Measurements from ENCODE around the gene FUS.
"Not testable (repeated sequence)": the region's sequence is repeated elsewhere in the genome, so short reads cannot be mapped to it uniquely, and the experiment has no call there.

The FUS gene

GRCh38 chr16:31144418-31144817 is 35.5 kb upstream of the FUS start:
- not testable (repeated sequence) for DNase-seq

- no peak for DNase-seq
Observed at GRCh38 chr16:31145398-31145990, 34.4 kb upstream of the FUS start.

GRCh38 chr16:31147574-31147973 is 32.4 kb upstream of the FUS start:
- DNase-seq = no peak

GRCh38 chr16:31148281-31148728 is 31.6 kb upstream of the FUS start:
- DNase-seq = no peak

- no peak for DNase-seq
Observed at GRCh38 chr16:31148896-31149295, 31.0 kb upstream of the FUS start.

- no peak for DNase-seq
Observed at GRCh38 chr16:31149332-31149731, 30.6 kb upstream of the FUS start.

- no peak for DNase-seq
Observed at GRCh38 chr16:31149894-31150890, 29.7 kb upstream of the FUS start, which contains the start of gene PRSS36. Gene PRSS36 (minus strand): TSS chr16:31150066. CDS start chr16:31150035, 31 bp downstream.

GRCh38 chr16:31150976-31151375 is 29.0 kb upstream of the FUS start:
- not testable (repeated sequence) for DNase-seq

- no peak for DNase-seq
Observed at GRCh38 chr16:31157136-31157535, 22.8 kb upstream of the FUS start.

GRCh38 chr16:31167315-31167714 is 12.6 kb upstream of the FUS start:
- DNase-seq = no peak

- DNase-seq = no peak
Observed at GRCh38 chr16:31168848-31169247, 11.1 kb upstream of the FUS start.

- not testable (repeated sequence) for DNase-seq
Observed at GRCh38 chr16:31170048-31170447, 9.9 kb upstream of the FUS start.

- no peak for DNase-seq
Observed at GRCh38 chr16:31177136-31177535, 2.8 kb upstream of the FUS start.

- DNase-seq = no peak
Observed at GRCh38 chr16:31179219-31179746, 656 bp upstream of the FUS start.

- peak; percentile 17 for DNase-seq
Observed at GRCh38 chr16:31181102-31181830, 1.3 kb downstream of the FUS start.

- DNase-seq = no peak
Observed at GRCh38 chr16:31182391-31182790, 2.5 kb downstream of the FUS start.

- DNase-seq = no peak
Observed at GRCh38 chr16:31183432-31184428, 3.8 kb downstream of the FUS start.

GRCh38 chr16:31184888-31185287 is 4.9 kb downstream of the FUS start:
- no peak for DNase-seq

- DNase-seq = no peak
Observed at GRCh38 chr16:31185339-31185738, 5.4 kb downstream of the FUS start.

- DNase-seq = no peak
Observed at GRCh38 chr16:31186176-31186575, 6.2 kb downstream of the FUS start.

GRCh38 chr16:31186930-31187807 is 7.2 kb downstream of the FUS start:
- DNase-seq = no peak
